Activated CD8-positive, alpha-beta memory T cell treated with anti-CD3 and anti-CD28 coated beads, Interleukin-2, amount 50 U/mL, for 1 hour (primary cell): ENCODE results near the gene PCGF3.
A peak's percentile ranks its signal among the peaks of the same experiment; 100 is the strongest.
"Not testable (repeated sequence)": the region's sequence is repeated elsewhere in the genome, so short reads cannot be mapped to it uniquely, and the experiment has no call there.

ENCODE experiments used
- DNase-seq: peaks from one replicate; pipeline ENCODE4 v3.0.0-alpha.2; 2020; ENCODE audit errors: extremely low read depth

PCGF3 gene

GRCh38 chr4:763922-764321 is 58.3 kb downstream of the PCGF3 start:
- no peak for DNase-seq

- no peak for DNase-seq
These were observed 59.0 kb downstream of the PCGF3 start for GRCh38 chr4:764405-765169.

GRCh38 chr4:766152-766515 is 60.5 kb downstream of the PCGF3 start:
- no peak for DNase-seq

GRCh38 chr4:766559-767283 is 61.1 kb downstream of the PCGF3 start:
- DNase-seq: no peak

GRCh38 chr4:768076-768475 is 62.4 kb downstream of the PCGF3 start:
- no peak for DNase-seq

- DNase-seq: no peak
These were observed 63.4 kb downstream of the PCGF3 start for GRCh38 chr4:768995-769394.

GRCh38 chr4:769511-769910 is 63.9 kb downstream of the PCGF3 start:
- DNase-seq: no peak

GRCh38 chr4:770022-770421 is 64.4 kb downstream of the PCGF3 start:
- no peak for DNase-seq

GRCh38 chr4:771464-771863 is 65.8 kb downstream of the PCGF3 start:
- DNase-seq: no peak

GRCh38 chr4:772118-772517 is 66.5 kb downstream of the PCGF3 start:
- no peak for DNase-seq

GRCh38 chr4:772776-773175 is 67.1 kb downstream of the PCGF3 start:
- DNase-seq: no peak

- DNase-seq: no peak
These were observed 67.6 kb downstream of the PCGF3 start for GRCh38 chr4:773214-773613.

GRCh38 chr4:774419-775092 is 68.9 kb downstream of the PCGF3 start:
- DNase-seq: not testable (repeated sequence)

GRCh38 chr4:775485-775884 is 69.9 kb downstream of the PCGF3 start:
- DNase-seq: not testable (repeated sequence)

- no peak for DNase-seq
These were observed 71.3 kb downstream of the PCGF3 start for GRCh38 chr4:776743-777441.

GRCh38 chr4:777520-778262 is 72.1 kb downstream of the PCGF3 start:
- DNase-seq: no peak

- no peak for DNase-seq
These were observed 73.9 kb downstream of the PCGF3 start for GRCh38 chr4:779555-779954.

- DNase-seq: not testable (repeated sequence)
These were observed 74.6 kb downstream of the PCGF3 start for GRCh38 chr4:780255-780654.

- no peak for DNase-seq
These were observed 75.3 kb downstream of the PCGF3 start for GRCh38 chr4:780716-781492.

- peak; percentile 88 for DNase-seq
These were observed 76.0 kb downstream of the PCGF3 start for GRCh38 chr4:781493-782216.
